GM12891 (cell line): Measurements from ENCODE around the gene CCSER1.

ENCODE experiments used
- POLR2A ChIP-seq: IDR thresholded peaks from 2 replicates; pipeline ENCODE4 v1.6.1; 2011; ENCODE audit warnings: low read depth, low read length, control low read depth
- POLR2AphosphoS5 ChIP-seq: IDR thresholded peaks from 2 replicates; pipeline ENCODE4 v1.6.1; 2011; ENCODE audit warnings: low read depth, low read length, control low read depth
- SPI1 ChIP-seq: IDR thresholded peaks from 2 replicates; pipeline ENCODE4 v1.6.1; 2011; ENCODE audit warnings: low read depth, low read length, control low read depth
- TAF1 ChIP-seq: IDR thresholded peaks from 2 replicates; pipeline ENCODE4 v1.6.1; 2011; ENCODE audit warnings: low read depth, low read length, control low read depth

GRCh38 chr4:90084277-90084966, 42.8 kb upstream of the CCSER1 start:
- TF ChIP-seq POLR2A (no peak), SPI1 (no peak), POLR2AphosphoS5 (no peak), TAF1 (no peak)
